SH-SY5Y (cell line): Measurements from ENCODE around the gene MYO1H.

Experiments
- GATA2 ChIP-seq: IDR thresholded peaks from 2 replicates; pipeline ENCODE4 v1.6.1; 2011; ENCODE audit warnings: mild to moderate bottlenecking, low read depth, low read length
- GATA3 ChIP-seq: IDR thresholded peaks from 2 replicates; pipeline ENCODE4 v1.6.1; 2011; ENCODE audit warnings: low read depth, mild to moderate bottlenecking, low read length, moderate library complexity

- TF ChIP-seq GATA3 (no peak), GATA2 (no peak)
These were observed 120.4 kb downstream of the MYO1H start for GRCh38 chr12:109467978-109468676.
